DND-41 (cell line): Measurements from ENCODE around the gene CFD.
A peak's percentile ranks its signal among the peaks of the same experiment; 100 is the strongest.
"Not testable (repeated sequence)": the region's sequence is repeated elsewhere in the genome, so short reads cannot be mapped to it uniquely, and the experiment has no call there.

Experiments used
- ATAC-seq: fragments of 200-7000 bp; cut with Tn5 transposase; 3 replicates; pipeline ENCODE4 v1.9.1; 2021; ENCODE audit warnings: low read depth; ENCODE audit not compliant: insufficient read depth
- DNase-seq: peaks from one replicate; pipeline ENCODE4 v3.0.0-alpha.2; 2020
- H2AFZ ChIP-seq: 2 replicates; pipeline ENCODE4 v1.6.0; 2012; ENCODE audit warnings: low read depth, low read length
- H3K27ac ChIP-seq: 2 replicates; pipeline ENCODE4 v1.5.1; 2012; ENCODE audit warnings: low read length, inconsistent platforms
- H3K27me3 ChIP-seq: fragments of 200-600 bp; sonication (generic); 2 replicates; pipeline ENCODE4 v1.6.0; 2012; ENCODE audit warnings: low read length, mild to moderate bottlenecking, inconsistent platforms; ENCODE audit not compliant: insufficient read depth, poor library complexity
- H3K36me3 ChIP-seq: 2 replicates; pipeline ENCODE4 v1.5.1; 2012; ENCODE audit warnings: low read length, inconsistent platforms; ENCODE audit not compliant: insufficient read depth
- H3K4me1 ChIP-seq: 2 replicates; pipeline ENCODE4 v1.5.1; 2012; ENCODE audit warnings: mild to moderate bottlenecking, low read length; ENCODE audit not compliant: insufficient read depth
- H3K4me2 ChIP-seq: 2 replicates; pipeline ENCODE4 v1.6.0; 2012; ENCODE audit warnings: mild to moderate bottlenecking, moderate library complexity, low read length, inconsistent platforms; ENCODE audit not compliant: insufficient read depth
- H3K4me3 ChIP-seq, 2 experiments: fragments of 200-600 bp in 1 of 2; shearing (Covaris generic) in 1 of 2; 2 replicates each; pipeline ENCODE4 v1.5.1; 2012 to 2016; ENCODE audit warnings: inconsistent platforms in 2 of 2, low read length in 2 of 2, mild to moderate bottlenecking in 2 of 2, low read depth in 1 of 2, moderate library complexity in 1 of 2
- H3K79me2 ChIP-seq: 2 replicates; pipeline ENCODE4 v1.6.0; 2012; ENCODE audit warnings: low read length, inconsistent platforms; ENCODE audit not compliant: insufficient read depth
- H3K9ac ChIP-seq: 2 replicates; pipeline ENCODE4 v1.6.0; 2012; ENCODE audit warnings: low read depth, mild to moderate bottlenecking, inconsistent platforms, low read length, moderate library complexity
- H3K9me3 ChIP-seq: 2 replicates; pipeline ENCODE4 v1.5.1; 2012; ENCODE audit warnings: low read length, moderate library complexity, mild to moderate bottlenecking, inconsistent platforms; ENCODE audit not compliant: insufficient read depth, severe bottlenecking
- H4K20me1 ChIP-seq: 2 replicates; pipeline ENCODE4 v1.6.0; 2012; ENCODE audit warnings: low read length; ENCODE audit not compliant: insufficient read depth
- CTCF ChIP-seq: IDR thresholded peaks from 2 replicates; pipeline ENCODE4 v1.5.1; 2012; ENCODE audit warnings: borderline replicate concordance, low read length, moderate library complexity, mild to moderate bottlenecking; ENCODE audit not compliant: poor library complexity, severe bottlenecking; ENCODE audit errors: extremely low read depth
- EZH2 ChIP-seq: IDR thresholded peaks from 3 replicates; pipeline ENCODE4 v1.6.1; 2012; ENCODE audit warnings: borderline replicate concordance, low read depth, mild to moderate bottlenecking, moderate library complexity, low read length, inconsistent platforms; ENCODE audit not compliant: severe bottlenecking

The CFD gene

GRCh38 chr19:889662-890295 is 30.3 kb downstream of the CFD start:
- no peak overlapping the region for H3K9ac ChIP-seq
- H3K9me3 ChIP-seq, result no peaks in the 10 kb centered on the region
- ATAC-seq (no peak), DNase-seq (no peak)
- TF ChIP-seq CTCF, result no peak
- TF ChIP-seq EZH2, result no peak
- H2AFZ ChIP-seq, result no peak overlapping the region
- peaks cover 21% of the 10 kb centered on the region for H3K79me2 ChIP-seq
- H4K20me1 ChIP-seq, result peaks cover 5% of the 10 kb centered on the region; the same call in 1 of the 2 replicates
- H3K4me3 ChIP-seq, result no peak overlapping the region
- peaks cover 27% of the 10 kb centered on the region for H3K4me1 ChIP-seq
- no peak overlapping the region for H3K27ac ChIP-seq
- H3K27me3 ChIP-seq, result no peaks in the 10 kb centered on the region
- H3K36me3 ChIP-seq, result peaks cover 57% of the 10 kb centered on the region
- H3K4me2 ChIP-seq, result no peak overlapping the region

GRCh38 chr19:890831-891230 is 31.4 kb downstream of the CFD start:
- H3K4me3 ChIP-seq, result no peak overlapping the region
- peaks cover 1% of the 10 kb centered on the region; the same call in 1 of the 2 replicates for H4K20me1 ChIP-seq
- H3K27me3 ChIP-seq, result no peaks in the 10 kb centered on the region
- no peak for ATAC-seq
- no peak overlapping the region for H2AFZ ChIP-seq
- no peak overlapping the region for H3K27ac ChIP-seq
- H3K9me3 ChIP-seq, result no peaks in the 10 kb centered on the region
- TF ChIP-seq EZH2 (no peak), CTCF (no peak)
- H3K9ac ChIP-seq, result no peak overlapping the region
- no peak for DNase-seq
- H3K4me1 ChIP-seq, result peaks cover 27% of the 10 kb centered on the region
- H3K4me2 ChIP-seq, result peak overlapping the region; percentile 28
- peaks cover 21% of the 10 kb centered on the region for H3K79me2 ChIP-seq
- peaks cover 47% of the 10 kb centered on the region for H3K36me3 ChIP-seq

GRCh38 chr19:891421-892200 is 32.1 kb downstream of the CFD start:
- peaks cover 40% of the 10 kb centered on the region for H3K36me3 ChIP-seq
- not testable (repeated sequence) for DNase-seq, H4K20me1 ChIP-seq, H3K27me3 ChIP-seq, H3K9me3 ChIP-seq, ATAC-seq, H2AFZ ChIP-seq
- H3K27ac ChIP-seq, result peak overlapping the region; percentile 86; the same call in 1 of the 2 replicates
- H3K79me2 ChIP-seq, result peaks cover 21% of the 10 kb centered on the region
- peak overlapping the region; percentile 90 for H3K4me2 ChIP-seq
- peak overlapping the region; percentile 90 for H3K9ac ChIP-seq
- peak overlapping the region; percentile 88 to 96; a peak in 3 of 4 replicates for H3K4me3 ChIP-seq
- H3K4me1 ChIP-seq, result peaks cover 27% of the 10 kb centered on the region
